GM18520 (cell line): ENCODE measurements around the gene SFT2D1.

ENCODE experiments used
- ATAC-seq: cut with Tn5 transposase; IDR thresholded peaks from one replicate; pipeline ENCODE4 v1.9.1; 2021; ENCODE audit not compliant: unreplicated experiment

Gene SFT2D1

GRCh38 chr6:166335378-166336302 lies 6.7 kb downstream of the SFT2D1 start:
- peak; percentile 48 for ATAC-seq

GRCh38 chr6:166334878-166335277 lies 7.5 kb downstream of the SFT2D1 start:
- ATAC-seq = no peak

GRCh38 chr6:166333172-166333995 lies 9.0 kb downstream of the SFT2D1 start:
- ATAC-seq = peak; percentile 72

GRCh38 chr6:166331503-166332415 lies 10.6 kb downstream of the SFT2D1 start:
- no peak for ATAC-seq

- no peak for ATAC-seq
Measured at GRCh38 chr6:166330612-166331011, 11.7 kb downstream of the SFT2D1 start.

GRCh38 chr6:166325383-166326042 lies 16.8 kb downstream of the SFT2D1 start:
- peak; percentile 83 for ATAC-seq

- no peak for ATAC-seq
Measured at GRCh38 chr6:166323395-166323794, 18.9 kb downstream of the SFT2D1 start.

GRCh38 chr6:166318649-166319600 lies 23.4 kb downstream of the SFT2D1 start:
- ATAC-seq = no peak

GRCh38 chr6:166318227-166318626 lies 24.1 kb downstream of the SFT2D1 start:
- ATAC-seq = no peak

- no peak for ATAC-seq
Measured at GRCh38 chr6:166317261-166318212, 24.8 kb downstream of the SFT2D1 start.

GRCh38 chr6:166315436-166315835 lies 26.9 kb downstream of the SFT2D1 start:
- ATAC-seq = no peak

GRCh38 chr6:166314454-166314853 lies 27.9 kb downstream of the SFT2D1 start:
- ATAC-seq = no peak

GRCh38 chr6:166313255-166314070 lies 28.9 kb downstream of the SFT2D1 start:
- no peak for ATAC-seq

GRCh38 chr6:166312832-166313231 lies 29.5 kb downstream of the SFT2D1 start:
- ATAC-seq = no peak

- ATAC-seq = no peak
Measured at GRCh38 chr6:166310634-166311033, 31.7 kb downstream of the SFT2D1 start.

- no peak for ATAC-seq
Measured at GRCh38 chr6:166309977-166310376, 32.4 kb downstream of the SFT2D1 start.
